ENCODE measurements around the gene AZU1. TPM values are rescaled to one million over a fixed set of nuclear protein-coding genes. Genes with fewer than 3 reads are reported as not detected.

The AZU1 gene
- total and polyA plus RNA-seq, 11 donors = 0.11 to 3.3 (median 0.20) TPM; not detected in 8

DNA sequence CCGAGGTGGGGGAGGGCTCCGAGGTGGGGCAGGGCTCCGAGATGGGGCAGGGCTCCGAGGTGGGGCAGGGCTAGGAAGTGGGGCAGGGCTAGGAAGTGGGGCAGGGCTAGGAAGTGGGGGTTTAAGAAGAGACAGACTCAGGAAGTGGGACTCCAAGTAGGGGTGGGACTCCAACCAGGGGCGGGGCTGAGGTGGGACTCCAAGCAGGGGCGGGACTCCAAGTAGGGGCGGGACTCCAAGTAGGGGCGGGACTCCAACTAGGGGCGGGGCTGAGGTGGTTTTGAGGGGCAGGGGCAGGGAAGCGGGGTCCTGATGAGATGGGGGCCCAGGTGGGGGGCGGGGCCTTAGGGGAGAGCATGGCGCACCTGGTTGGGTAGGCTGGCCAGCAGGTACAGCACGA is 45.4 kb downstream of the AZU1 start:
- DNase-seq (no peak), ATAC-seq (peak in 1 of 4 donors; percentile 14)
- H3K4me3 ChIP-seq = no peak overlapping the region
- H3K27ac ChIP-seq = no peak overlapping the region
- H3K4me1 ChIP-seq = peaks cover 0 to 22% (median 8%) of the 10 kb centered on the region in 12 donors
- H3K27me3 ChIP-seq = no peaks in the 10 kb centered on the region
- TF ChIP-seq, protein P1, sequence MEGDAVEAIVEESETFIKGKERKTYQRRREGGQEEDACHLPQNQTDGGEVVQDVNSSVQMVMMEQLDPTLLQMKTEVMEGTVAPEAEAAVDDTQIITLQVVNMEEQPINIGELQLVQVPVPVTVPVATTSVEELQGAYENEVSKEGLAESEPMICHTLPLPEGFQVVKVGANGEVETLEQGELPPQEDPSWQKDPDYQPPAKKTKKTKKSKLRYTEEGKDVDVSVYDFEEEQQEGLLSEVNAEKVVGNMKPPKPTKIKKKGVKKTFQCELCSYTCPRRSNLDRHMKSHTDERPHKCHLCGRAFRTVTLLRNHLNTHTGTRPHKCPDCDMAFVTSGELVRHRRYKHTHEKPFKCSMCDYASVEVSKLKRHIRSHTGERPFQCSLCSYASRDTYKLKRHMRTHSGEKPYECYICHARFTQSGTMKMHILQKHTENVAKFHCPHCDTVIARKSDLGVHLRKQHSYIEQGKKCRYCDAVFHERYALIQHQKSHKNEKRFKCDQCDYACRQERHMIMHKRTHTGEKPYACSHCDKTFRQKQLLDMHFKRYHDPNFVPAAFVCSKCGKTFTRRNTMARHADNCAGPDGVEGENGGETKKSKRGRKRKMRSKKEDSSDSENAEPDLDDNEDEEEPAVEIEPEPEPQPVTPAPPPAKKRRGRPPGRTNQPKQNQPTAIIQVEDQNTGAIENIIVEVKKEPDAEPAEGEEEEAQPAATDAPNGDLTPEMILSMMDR (IDR thresholded peaks at IDR 0.05) = no peak
- no peak for TF ChIP-seq POLR2A (IDR thresholded peaks at IDR 0.05)
- H3K36me3 ChIP-seq = peaks cover 0 to 70% (median 40%) of the 10 kb centered on the region in 9 donors
- H3K9me3 ChIP-seq = no peaks in the 10 kb centered on the region
- WGBS, 4 donors = 90 to 95% (median 90%) methylated on average over 8 to 12 of the region's 13 CpGs
- intact Hi-C loops (cut with DNase I) = loop anchor here in 1 of 10 donors (5.0 kb wide), 1 partner anchor 39 kb away; the partner anchor contains the start of gene R3HDM4

DNA sequence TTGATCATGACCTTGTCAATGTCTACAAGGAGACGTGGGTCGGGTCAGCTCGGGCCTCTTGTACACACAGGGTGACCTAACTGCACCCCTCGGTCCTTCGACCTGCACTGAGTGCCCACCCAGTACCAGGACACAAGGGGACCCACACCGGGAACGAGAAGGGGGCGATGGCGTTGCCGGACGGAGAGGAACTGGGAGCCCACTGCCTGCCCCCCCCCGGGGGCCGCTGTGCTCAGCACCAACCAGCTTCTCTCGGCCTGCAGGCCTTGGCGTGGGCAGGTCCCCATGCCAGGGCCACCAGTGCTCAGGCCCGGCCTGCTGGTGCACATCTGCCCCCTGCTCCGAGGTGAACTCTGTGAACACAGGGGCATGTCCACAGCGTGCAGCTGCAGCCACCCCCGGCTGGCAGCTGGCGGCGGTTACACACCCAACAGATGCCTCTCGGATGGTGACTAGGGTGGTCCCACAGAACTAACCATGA is 46.0 kb downstream of the AZU1 start:
- DNase-seq (no peak), ATAC-seq (no peak)
- Histone ChIP-seq H3K27ac (no peak overlapping the region), H3K4me1 (peaks cover 0 to 21% (median 7%) of the 10 kb centered on the region in 12 donors), H3K36me3 (peaks cover 0 to 65% (median 39%) of the 10 kb centered on the region in 9 donors), H3K4me3 (no peak overlapping the region), H3K27me3 (no peaks in the 10 kb centered on the region), H3K9me3 (no peaks in the 10 kb centered on the region)
- intact Hi-C loops (cut with DNase I) = loop anchor here in 1 of 10 donors (5.0 kb wide), 1 partner anchor 39 kb away; the partner anchor contains the start of gene R3HDM4
- no peak for TF ChIP-seq POLR2A (IDR thresholded peaks at IDR 0.05)
- TF ChIP-seq, protein P1 (IDR thresholded peaks at IDR 0.05) = no peak
- WGBS, 4 donors = 93 to 96% (median 93%) methylated on average over 22 of the region's 22 CpGs

DNA sequence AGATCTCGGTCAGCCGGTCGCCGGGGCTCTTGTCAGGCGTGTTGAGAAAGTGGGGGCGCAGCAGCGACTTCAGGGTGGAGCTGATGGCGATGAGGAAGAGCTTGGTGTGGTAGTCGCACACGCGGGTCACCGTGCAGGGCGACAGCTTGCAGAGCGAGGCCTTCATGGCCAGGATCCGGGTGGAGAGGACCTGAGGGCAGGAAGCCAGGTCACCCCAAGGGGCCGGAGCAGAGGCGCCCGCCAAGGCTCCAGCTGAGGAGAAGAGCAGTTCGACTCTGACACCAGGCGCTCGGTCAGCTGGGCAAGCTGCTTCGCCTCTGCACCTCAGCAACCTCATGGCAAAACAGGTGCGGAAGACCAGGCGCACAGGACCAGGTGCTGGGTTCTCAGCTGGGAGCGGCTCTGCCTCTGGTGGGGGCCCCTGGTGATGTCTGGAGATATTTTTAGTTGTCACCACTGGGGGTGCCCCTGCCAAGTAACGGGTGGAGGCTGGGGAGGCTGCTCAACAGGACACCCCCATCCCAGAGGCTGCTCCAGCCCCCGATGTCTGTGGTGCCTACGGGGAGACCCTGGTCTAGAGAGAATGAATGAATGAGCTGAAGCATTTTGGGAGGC is 47.7 kb downstream of the AZU1 start:
- no peak for DNase-seq
- WGBS, 4 donors = 92 to 95% (median 93%) methylated on average over 24 to 28 of the region's 28 CpGs
- intact Hi-C loops (cut with DNase I) = loop anchor here in 1 of 10 donors (5.0 kb wide), 1 partner anchor 42 kb away; the partner anchor contains the start of gene KISS1R
- Histone ChIP-seq H3K27ac (no peak overlapping the region), H3K9me3 (no peaks in the 10 kb centered on the region), H3K4me3 (no peak overlapping the region), H3K36me3 (peaks cover 0 to 59% (median 41%) of the 10 kb centered on the region in 9 donors), H3K27me3 (no peaks in the 10 kb centered on the region), H3K4me1 (peaks cover 0 to 15% (median 0%) of the 10 kb centered on the region in 12 donors)
- TF ChIP-seq POLR2A (IDR thresholded peaks at IDR 0.05) = no peak
- TF ChIP-seq, protein P1 (IDR thresholded peaks at IDR 0.05) = no peak
- no peak for ATAC-seq

DNA sequence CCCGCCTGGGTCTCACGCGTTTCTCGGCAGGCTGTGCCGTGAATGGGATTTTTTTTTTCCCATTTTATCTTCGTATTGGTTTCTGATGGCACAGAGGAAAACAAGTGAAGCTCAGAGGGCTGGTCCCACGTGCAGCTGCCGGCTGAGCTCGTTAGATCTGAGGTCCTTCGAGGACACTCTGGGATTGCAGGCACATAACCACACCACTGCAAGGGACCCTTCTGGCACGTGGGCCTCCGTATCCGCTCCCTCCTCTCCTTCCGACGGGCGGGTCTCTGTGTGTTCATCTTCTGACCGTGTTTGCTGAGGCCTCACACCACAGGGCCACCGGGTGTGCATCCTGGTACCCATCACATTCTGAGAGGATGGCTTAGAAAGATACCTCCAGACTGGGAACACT is 48.5 kb downstream of the AZU1 start:
- H3K36me3 ChIP-seq = peaks cover 0 to 61% (median 45%) of the 10 kb centered on the region in 9 donors
- no peak for TF ChIP-seq POLR2A (IDR thresholded peaks at IDR 0.05)
- TF ChIP-seq, protein P1 (IDR thresholded peaks at IDR 0.05) = no peak
- DNase-seq (no peak), ATAC-seq (no peak)
- WGBS, 4 donors = 75 to 85% (median 79%) methylated on average over 18 of the region's 18 CpGs
- no peak overlapping the region for H3K4me3 ChIP-seq
- intact Hi-C loops (cut with DNase I) = loop anchor here in 1 of 10 donors (5.0 kb wide), 1 partner anchor 41 kb away; the partner anchor contains the start of gene KISS1R
- no peaks in the 10 kb centered on the region for H3K27me3 ChIP-seq
- H3K27ac ChIP-seq = no peak overlapping the region
- H3K9me3 ChIP-seq = no peaks in the 10 kb centered on the region
- peaks cover 0 to 11% (median 0%) of the 10 kb centered on the region in 12 donors for H3K4me1 ChIP-seq

All from heart left ventricle (tissue), 16 donors.